Prostate gland (tissue), 2 donors: ENCODE data around the gene RAD51B.

Source experiments
- POLR2A ChIP-seq: fragments of 450-650 bp; IDR thresholded peaks from one replicate; pipeline ENCODE4 v1.6.1; 2016; ENCODE audit warnings: antibody characterized with exemption, mild to moderate bottlenecking
- TF ChIP-seq, protein P1 (sequence below), 4 experiments: fragments of 200-600 bp in 2 of 4; fragments of 450-650 bp in 2 of 4; sonication (generic) in 2 of 4; IDR thresholded peaks; 1 replicate in 3 of 4; 2 replicates in 1 of 4; pipeline ENCODE4 v1.5.1; 2016 to 2019; ENCODE audit warnings: antibody characterized with exemption in 4 of 4, mild to moderate bottlenecking in 2 of 4, moderate library complexity in 2 of 4

DNA sequence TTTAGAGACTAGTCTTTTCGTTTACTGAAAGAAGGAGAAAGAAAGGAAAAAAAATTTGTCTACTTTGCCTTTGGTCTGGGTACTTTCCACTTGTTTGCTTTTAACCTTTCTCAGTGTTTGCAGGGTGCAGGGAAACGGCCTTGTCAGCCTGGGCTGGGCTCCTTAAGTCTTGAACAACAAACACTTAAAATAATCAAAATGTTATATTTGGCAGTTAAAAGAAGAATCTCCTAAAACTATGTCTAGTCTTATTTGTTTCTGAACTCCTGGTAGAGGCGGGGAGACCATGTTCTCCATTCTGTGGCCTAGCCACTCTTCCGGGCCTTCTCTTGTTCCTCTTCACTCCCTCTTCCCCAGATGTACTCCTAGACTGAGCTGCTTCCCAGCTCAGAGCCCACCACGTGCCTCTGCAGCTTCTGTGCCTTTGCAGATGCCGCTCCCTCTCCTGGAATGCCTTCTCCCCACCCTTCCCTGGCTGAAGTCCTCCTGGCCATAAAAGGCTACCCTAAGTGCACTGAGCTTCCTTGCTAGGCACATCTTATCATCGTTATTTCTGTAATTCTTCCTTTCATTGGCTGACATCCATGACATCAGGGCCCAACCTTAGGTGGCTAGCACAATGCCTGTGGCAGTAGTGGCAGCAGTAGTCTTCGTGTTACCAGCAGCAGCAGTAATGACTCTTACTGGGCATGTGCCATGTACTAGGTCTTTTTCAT, 540.4 kb downstream of the RAD51B start:
- TF ChIP-seq, protein P1, sequence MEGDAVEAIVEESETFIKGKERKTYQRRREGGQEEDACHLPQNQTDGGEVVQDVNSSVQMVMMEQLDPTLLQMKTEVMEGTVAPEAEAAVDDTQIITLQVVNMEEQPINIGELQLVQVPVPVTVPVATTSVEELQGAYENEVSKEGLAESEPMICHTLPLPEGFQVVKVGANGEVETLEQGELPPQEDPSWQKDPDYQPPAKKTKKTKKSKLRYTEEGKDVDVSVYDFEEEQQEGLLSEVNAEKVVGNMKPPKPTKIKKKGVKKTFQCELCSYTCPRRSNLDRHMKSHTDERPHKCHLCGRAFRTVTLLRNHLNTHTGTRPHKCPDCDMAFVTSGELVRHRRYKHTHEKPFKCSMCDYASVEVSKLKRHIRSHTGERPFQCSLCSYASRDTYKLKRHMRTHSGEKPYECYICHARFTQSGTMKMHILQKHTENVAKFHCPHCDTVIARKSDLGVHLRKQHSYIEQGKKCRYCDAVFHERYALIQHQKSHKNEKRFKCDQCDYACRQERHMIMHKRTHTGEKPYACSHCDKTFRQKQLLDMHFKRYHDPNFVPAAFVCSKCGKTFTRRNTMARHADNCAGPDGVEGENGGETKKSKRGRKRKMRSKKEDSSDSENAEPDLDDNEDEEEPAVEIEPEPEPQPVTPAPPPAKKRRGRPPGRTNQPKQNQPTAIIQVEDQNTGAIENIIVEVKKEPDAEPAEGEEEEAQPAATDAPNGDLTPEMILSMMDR (IDR thresholded peaks at IDR 0.05), result no peak
- no peak for TF ChIP-seq POLR2A
